RWPE2 (cell line): Measurements from ENCODE around the gene SMG9.
A peak's percentile ranks its signal among the peaks of the same experiment; 100 is the strongest.

ENCODE experiments used
- ATAC-seq: fragments of 200-7000 bp; cut with Tn5 transposase; 3 replicates; pipeline ENCODE4 v1.9.1; 2021; ENCODE audit warnings: low read depth
- DNase-seq: peaks from one replicate; pipeline ENCODE4 v3.0.0-alpha.2; 2020; ENCODE audit warnings: low spot score
- H3K27ac ChIP-seq: fragments of 450-650 bp; 2 replicates; pipeline ENCODE4 v1.5.1; 2017; ENCODE audit warnings: mild to moderate bottlenecking; ENCODE audit not compliant: poor library complexity, severe bottlenecking
- H3K27me3 ChIP-seq: fragments of 250-450 bp; sonication (Bioruptor Pico); 2 replicates; pipeline ENCODE4 v1.5.1; 2021; ENCODE audit warnings: mild to moderate bottlenecking, moderate library complexity; ENCODE audit not compliant: insufficient read depth, poor library complexity, severe bottlenecking
- H3K36me3 ChIP-seq: fragments of 250-450 bp; sonication (Bioruptor Pico); 2 replicates; pipeline ENCODE4 v1.5.1; 2020; ENCODE audit warnings: low read depth, mild to moderate bottlenecking, moderate library complexity
- H3K4me1 ChIP-seq: fragments of 250-450 bp; sonication (Bioruptor Pico); 2 replicates; pipeline ENCODE4 v1.5.1; 2021; ENCODE audit warnings: mild to moderate bottlenecking, moderate library complexity; ENCODE audit not compliant: insufficient read depth, poor library complexity, severe bottlenecking
- H3K4me3 ChIP-seq: fragments of 250-450 bp; sonication (Bioruptor Pico); 2 replicates; pipeline ENCODE4 v1.5.1; 2021; ENCODE audit warnings: mild to moderate bottlenecking, moderate library complexity; ENCODE audit not compliant: severe bottlenecking
- H3K9me3 ChIP-seq: fragments of 250-450 bp; sonication (Bioruptor Pico); 2 replicates; pipeline ENCODE4 v1.5.1; 2021; ENCODE audit warnings: mild to moderate bottlenecking, moderate library complexity; ENCODE audit not compliant: severe bottlenecking
- CTCF ChIP-seq: fragments of 450-650 bp; IDR thresholded peaks from one replicate; pipeline ENCODE4 v1.5.1; 2017; ENCODE audit warnings: mild to moderate bottlenecking, moderate library complexity; ENCODE audit not compliant: poor library complexity, severe bottlenecking

SMG9 gene

GRCh38 chr19:43741075-43741825 lies 13.5 kb downstream of the SMG9 start:
- H3K4me3 ChIP-seq: no peak overlapping the region
- H3K4me1 ChIP-seq: peaks cover 11% of the 10 kb centered on the region
- no peak for ATAC-seq
- no peaks in the 10 kb centered on the region for H3K9me3 ChIP-seq
- H3K27ac ChIP-seq: peak overlapping the region; percentile 74
- TF ChIP-seq CTCF: no peak
- no peak for DNase-seq
- no peaks in the 10 kb centered on the region for H3K27me3 ChIP-seq
- peaks cover 93% of the 10 kb centered on the region for H3K36me3 ChIP-seq

- Histone ChIP-seq H3K4me3 (no peak overlapping the region), H3K27ac (peak overlapping the region; percentile 74), H3K36me3 (peaks cover 89% of the 10 kb centered on the region), H3K9me3 (no peaks in the 10 kb centered on the region), H3K27me3 (no peaks in the 10 kb centered on the region), H3K4me1 (peaks cover 11% of the 10 kb centered on the region)
- TF ChIP-seq CTCF: no peak
- no peak for DNase-seq
- ATAC-seq: peak; percentile 95
Observed at GRCh38 chr19:43739439-43740235, 15.1 kb downstream of the SMG9 start.

GRCh38 chr19:43738780-43739211 lies 16.0 kb downstream of the SMG9 start:
- H3K36me3 ChIP-seq: peaks cover 89% of the 10 kb centered on the region
- H3K4me1 ChIP-seq: peaks cover 11% of the 10 kb centered on the region
- ATAC-seq (no peak), DNase-seq (no peak)
- peak overlapping the region; percentile 74 for H3K27ac ChIP-seq
- H3K9me3 ChIP-seq: no peaks in the 10 kb centered on the region
- TF ChIP-seq CTCF: no peak
- no peaks in the 10 kb centered on the region for H3K27me3 ChIP-seq
- no peak overlapping the region for H3K4me3 ChIP-seq

GRCh38 chr19:43735957-43736356 lies 18.8 kb downstream of the SMG9 start:
- H3K36me3 ChIP-seq: peaks cover 86% of the 10 kb centered on the region

More at GRCh38 chr19:43735957-43736356, 18.8 kb downstream of the SMG9 start:
- Histone ChIP-seq H3K4me1 (peaks cover 11% of the 10 kb centered on the region), H3K4me3 (no peak overlapping the region), H3K27ac (no peak overlapping the region), H3K9me3 (no peaks in the 10 kb centered on the region), H3K27me3 (no peaks in the 10 kb centered on the region)
- TF ChIP-seq CTCF: no peak
- ATAC-seq (no peak), DNase-seq (no peak)
